HepG2 (cell line): ENCODE data around the gene P2RX6. TPM values are rescaled to one million over a fixed set of nuclear protein-coding genes. Genes with fewer than 3 reads are reported as not detected.

Experiments
- ATAC-seq: fragments of 200-7000 bp; cut with Tn5 transposase; 3 replicates; pipeline ENCODE4 v1.9.1; 2020; ENCODE audit warnings: mild to moderate bottlenecking, moderate library complexity
- BruUV-seq: library from RNA; stranded (reverse); fragments of 400-500 nt; replicated peaks from 2 replicates; lab custom pipeline; 2021; lab: Mats Ljungman, UMichigan
- CTCF ChIA-PET: fragments of 300-600 bp; formaldehyde crosslinking; extraction: SDS; loops from one replicate; lab custom pipeline; 2021; ENCODE audit warnings: low total read pairs, inconsistent platforms, low intra/inter-chr PET ratio; lab: Yijun Ruan, JAX
- POLR2A ChIA-PET: fragments of 350-600 bp; sonication (Branson Sonifier 250); formaldehyde crosslinking; loops from one replicate; lab custom pipeline; 2020; ENCODE audit warnings: antibody characterized with exemption, inconsistent platforms; lab: Yijun Ruan, JAX
- DNase-seq: peaks from one replicate; pipeline ENCODE4 v3.0.0-alpha.2; 2015; ENCODE audit warnings: low spot score
- FAIRE-seq: peaks from 3 replicates; lab custom pipeline; 2011; peaks lifted over from hg19 to GRCh38; lab: Jason Lieb, UNC
- H2AFZ ChIP-seq: one replicate; pipeline ENCODE4 v1.6.1; 2011; ENCODE audit warnings: low read length, inconsistent platforms
- H3K27ac ChIP-seq: fragments of 300-600 bp; 3 replicates; pipeline ENCODE4 v1.8.0; 2011; ENCODE audit warnings: mixed run types, mild to moderate bottlenecking, mixed read lengths, low read length, inconsistent platforms; ENCODE audit not compliant: insufficient read depth; ENCODE audit errors: extremely low read length
- H3K27me3 ChIP-seq, 2 experiments: fragments of 200-600 bp in 1 of 2; 2 replicates in 1 of 2; 3 replicates in 1 of 2; pipeline versions ENCODE4 v1.6.0 to v1.8.0; 2011; ENCODE audit warnings: low read length in 2 of 2, mild to moderate bottlenecking in 2 of 2, moderate library complexity in 2 of 2, inconsistent platforms in 1 of 2; ENCODE audit not compliant: insufficient read depth in 2 of 2, control insufficient read depth in 1 of 2
- H3K36me3 ChIP-seq, 2 experiments: fragments of 200-600 bp in 1 of 2; replicated peaks in 1 of 2; 2 replicates in 1 of 2; 3 replicates in 1 of 2; pipeline versions ENCODE4 v1.5.1 to v1.8.0; 2011; ENCODE audit warnings: low read length in 2 of 2, inconsistent platforms in 1 of 2; ENCODE audit not compliant: insufficient read depth in 2 of 2, control insufficient read depth in 1 of 2
- H3K4me1 ChIP-seq: 2 replicates; pipeline ENCODE4 v1.5.1; 2012; ENCODE audit warnings: low read length, inconsistent platforms; ENCODE audit not compliant: insufficient read depth
- H3K4me2 ChIP-seq: 2 replicates; pipeline ENCODE4 v1.6.0; 2011; ENCODE audit warnings: low read depth, low read length, inconsistent platforms
- H3K4me3 ChIP-seq, 3 experiments: fragments of 200-600 bp in 1 of 3; sonication (generic), shearing (Covaris generic) in 1 of 3; replicated peaks in 1 of 3; 2 replicates each; pipeline ENCODE4 v1.5.1; 2011 to 2016; ENCODE audit warnings: low read length in 3 of 3, inconsistent platforms in 2 of 3, low read depth in 2 of 3, mild to moderate bottlenecking in 2 of 3, control low read depth in 1 of 3, mixed read lengths in 1 of 3; ENCODE audit not compliant: insufficient read depth in 1 of 3
- H3K79me2 ChIP-seq: one replicate; pipeline ENCODE4 v1.6.1; 2011; ENCODE audit warnings: low read length, inconsistent platforms; ENCODE audit not compliant: insufficient read depth
- H3K9ac ChIP-seq: 2 replicates; pipeline ENCODE4 v1.6.0; 2011; ENCODE audit warnings: mild to moderate bottlenecking, low read depth, low read length, inconsistent platforms; ENCODE audit not compliant: insufficient read depth
- H3K9me3 ChIP-seq: 2 replicates; pipeline ENCODE4 v1.5.1; 2012; ENCODE audit warnings: mild to moderate bottlenecking, low read length
- H4K20me1 ChIP-seq: 2 replicates; pipeline ENCODE4 v1.6.0; 2011; ENCODE audit warnings: inconsistent platforms, mild to moderate bottlenecking, low read length, moderate library complexity; ENCODE audit not compliant: insufficient read depth
- CEBPB ChIP-seq: IDR thresholded peaks from 2 replicates; pipeline ENCODE4 v1.6.1; 2011; ENCODE audit warnings: low read depth, low read length, improper control_type of control experiment, borderline replicate concordance
- ELF4 ChIP-seq: sonication (generic); formaldehyde crosslinking; IDR thresholded peaks from 2 replicates; pipeline ENCODE4 v1.5.0; 2020; ENCODE audit warnings: missing genetic modification reagents, mild to moderate bottlenecking, moderate library complexity, borderline replicate concordance
- GTF2F1 ChIP-seq: fragments of 150-350 bp; IDR thresholded peaks from 2 replicates; pipeline ENCODE4 v1.6.1; 2014; ENCODE audit warnings: low read length
- RBM39 ChIP-seq: fragments of 200-400 bp; formaldehyde crosslinking; IDR thresholded peaks from one replicate; pipeline ENCODE4 v1.6.1; 2018; ENCODE audit warnings: antibody characterized with exemption, mild to moderate bottlenecking, low read depth, low read length; ENCODE audit not compliant: poor library complexity, severe bottlenecking
- RXRB ChIP-seq: IDR thresholded peaks from 2 replicates; pipeline ENCODE4 v1.6.1; 2016; ENCODE audit warnings: borderline replicate concordance, missing genetic modification reagents, missing compliant biosample characterization
- SALL1 ChIP-seq: sonication (generic); formaldehyde crosslinking; IDR thresholded peaks from 2 replicates; pipeline ENCODE4 v1.8.0; 2022; ENCODE audit warnings: mild to moderate bottlenecking, missing genetic modification reagents
- XRCC5 ChIP-seq: fragments of 200-400 bp; formaldehyde crosslinking; optimal IDR thresholded peaks from 2 replicates; pipeline ENCODE3; 2017; ENCODE audit warnings: mild to moderate bottlenecking, low read length
- ZNF589 ChIP-seq: sonication (generic); formaldehyde crosslinking; conservative IDR thresholded peaks from 2 replicates; pipeline ENCODE4 v1.8.0; 2022; ENCODE audit warnings: mild to moderate bottlenecking, moderate library complexity, missing genetic modification reagents
- WGBS: methylation state at CpG from one replicate; pipeline ENCODE4 v1.1.6; 2017; ENCODE audit warnings: low lambda C conversion rate; 5-methylcytosine and 5-hydroxymethylcytosine counted together
- in situ Hi-C: cut with HindIII; loops from 2 replicates; pipeline ENCODE4 v1.10.0; 2017; ENCODE audit warnings: low pct_unique_long_range_greater_than_20kb; ENCODE audit not compliant: extremely low pct_ligation_motif_present
- intact Hi-C: fragments of 100-400 bp; cut with micrococcal nuclease; formaldehyde crosslinking; loops from one replicate; pipeline ENCODE4 v1.10.0; 2022; ENCODE audit not compliant: unreplicated experiment
- polyA plus RNA-seq, 8 experiments: library from polyadenylated mRNA; depleted of rRNA in 3 of 8; stranded (reverse) in 7 of 8; unstranded in 1 of 8; fragments of >200 nt; fragmentation: Illumina TruSeq in 4 of 8; extraction: Trizol in 4 of 8; gene quantifications; 2 replicates each; pipeline versions ENCODE4 v1.2.1 to v1.2.3, GENCODE V29; 2011 to 2016; ENCODE audit warnings: low read depth in 4 of 8, missing spikeins in 1 of 8, mixed read lengths in 1 of 8; ENCODE audit not compliant: insufficient read depth in 1 of 8
- total RNA-seq, 5 experiments: library from RNA; depleted of rRNA; stranded (reverse); fragments of >200 nt; fragmentation: Illumina TruSeq; extraction: Trizol; gene quantifications; 2 replicates each; pipeline ENCODE4 v1.2.3, GENCODE V29; 2016; ENCODE audit warnings: low read depth in 1 of 5
- TF ChIP-seq, protein P1 (sequence below): sonication (generic); formaldehyde crosslinking; IDR thresholded peaks from 2 replicates; pipeline ENCODE4 v1.5.0; 2020; ENCODE audit warnings: missing genetic modification reagents, mild to moderate bottlenecking, borderline replicate concordance
- TF ChIP-seq, protein P2 (sequence below): sonication (generic); formaldehyde crosslinking; IDR thresholded peaks from 2 replicates; pipeline ENCODE4 v1.5.0; 2020; ENCODE audit warnings: missing genetic modification reagents
- TF ChIP-seq, protein P3 (sequence below): sonication (generic); formaldehyde crosslinking; IDR thresholded peaks from 2 replicates; pipeline ENCODE4 v1.4.0; 2020; ENCODE audit warnings: mild to moderate bottlenecking, missing genetic modification reagents
- TF ChIP-seq, protein P4 (sequence below): sonication (generic); formaldehyde crosslinking; conservative IDR thresholded peaks from 2 replicates; pipeline ENCODE4 v1.4.0; 2020; ENCODE audit warnings: mild to moderate bottlenecking, missing genetic modification reagents, moderate library complexity

P2RX6 gene
- total and polyA plus RNA-seq, 2 of the 13 experiments (the other 11 are each of a cell fraction or from before 2014, with no cell fraction given) = 0.04 to 0.12 TPM

DNA sequence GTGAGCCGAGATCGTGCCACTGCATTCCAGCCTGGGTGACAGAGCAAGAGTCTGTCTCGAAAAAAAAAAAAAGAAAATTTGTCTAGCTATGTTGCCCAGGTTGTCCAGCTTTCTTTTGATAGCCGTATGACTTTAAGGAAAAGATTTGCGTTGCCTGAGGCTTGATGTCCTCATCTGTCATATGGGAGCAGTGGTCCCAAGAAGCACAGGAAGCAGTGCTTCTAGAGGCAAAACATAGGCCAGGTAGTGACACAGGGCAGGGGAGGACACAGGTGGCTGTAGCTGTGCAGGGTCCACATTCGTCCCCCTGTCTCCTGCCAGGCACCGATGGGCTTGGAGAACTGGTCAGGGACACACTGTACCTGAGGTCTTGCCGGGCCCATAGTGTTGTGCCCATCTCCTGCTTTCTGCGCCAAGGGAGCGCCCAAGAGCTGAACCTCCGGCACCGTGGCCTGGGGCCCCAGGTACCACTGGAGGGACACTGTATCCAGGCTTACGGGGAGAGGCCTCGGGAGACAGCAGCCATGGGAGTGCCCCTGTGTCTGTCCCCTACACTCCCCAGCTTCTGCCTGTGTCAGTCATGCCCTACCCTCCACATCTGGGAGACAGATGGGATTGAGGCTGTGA is 32.2 kb downstream of the P2RX6 start (continued):
- TF ChIP-seq, protein P1, sequence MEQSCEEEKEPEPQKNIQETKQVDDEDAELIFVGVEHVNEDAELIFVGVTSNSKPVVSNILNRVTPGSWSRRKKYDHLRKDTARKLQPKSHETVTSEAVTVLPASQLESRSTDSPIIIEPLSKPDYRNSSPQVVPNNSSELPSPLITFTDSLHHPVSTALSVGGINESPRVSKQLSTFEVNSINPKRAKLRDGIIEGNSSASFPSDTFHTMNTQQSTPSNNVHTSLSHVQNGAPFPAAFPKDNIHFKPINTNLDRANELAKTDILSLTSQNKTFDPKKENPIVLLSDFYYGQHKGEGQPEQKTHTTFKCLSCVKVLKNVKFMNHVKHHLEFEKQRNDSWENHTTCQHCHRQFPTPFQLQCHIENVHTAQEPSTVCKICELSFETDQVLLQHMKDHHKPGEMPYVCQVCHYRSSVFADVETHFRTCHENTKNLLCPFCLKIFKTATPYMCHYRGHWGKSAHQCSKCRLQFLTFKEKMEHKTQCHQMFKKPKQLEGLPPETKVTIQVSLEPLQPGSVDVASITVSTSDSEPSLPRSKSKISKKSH (CRISPR knock-in tag) = no peak
- no peak for TF ChIP-seq ELF4
- no peak for TF ChIP-seq XRCC5

DNA sequence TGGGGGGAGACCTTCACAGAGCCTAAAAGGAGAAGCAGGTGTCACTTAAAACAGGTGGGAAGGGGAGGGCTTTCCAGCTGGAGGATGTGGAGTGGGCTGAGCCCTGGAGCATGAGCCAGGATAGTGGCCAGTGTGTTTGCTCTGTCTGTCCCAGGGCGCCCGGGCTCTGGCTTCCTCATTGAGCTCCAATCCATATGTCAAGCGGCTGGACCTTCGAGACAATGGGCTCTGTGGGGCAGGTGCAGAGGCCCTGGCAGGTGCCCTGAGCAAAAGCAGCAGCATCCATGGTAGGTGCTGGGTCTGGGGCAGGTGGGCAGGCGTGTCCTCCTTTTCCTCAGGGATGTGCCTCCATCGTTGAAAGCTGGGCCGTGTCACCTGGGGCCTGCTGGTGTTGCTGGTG is 32.8 kb downstream of the P2RX6 start:
- Histone ChIP-seq H3K36me3 (no peaks in the 10 kb centered on the region), H3K79me2 (no peaks in the 10 kb centered on the region), H3K27me3 (peaks cover 7 to 40% of the 10 kb centered on the region in 2 experiments; a peak in 4 of 5 replicates), H4K20me1 (no peaks in the 10 kb centered on the region; the same call in 1 of the 2 replicates), H3K27ac (no peak overlapping the region), H3K4me3 (no peak overlapping the region), H3K9ac (no peak overlapping the region), H2AFZ (no peak overlapping the region), H3K4me2 (no peak overlapping the region), H3K9me3 (no peaks in the 10 kb centered on the region), H3K4me1 (peaks cover 12% of the 10 kb centered on the region; the same call in 1 of the 2 replicates)
- CTCF ChIA-PET = no interaction called here
- BruUV-seq = no TSS peak
- DNase-seq (no peak), ATAC-seq (no peak), FAIRE-seq (no peak)
- no CpG with 5 or more reads among the region's 7 CpGs for WGBS
- POLR2A ChIA-PET = no interaction called here
- in situ Hi-C loops (no loop called here), intact Hi-C loops (no loop called here)
- TF ChIP-seq CEBPB (no peak), SALL1 (no peak), GTF2F1 (no peak), RXRB (no peak), ZNF589 (CRISPR knock-in tag) (no peak), RBM39 (no peak)
- TF ChIP-seq, protein P2, sequence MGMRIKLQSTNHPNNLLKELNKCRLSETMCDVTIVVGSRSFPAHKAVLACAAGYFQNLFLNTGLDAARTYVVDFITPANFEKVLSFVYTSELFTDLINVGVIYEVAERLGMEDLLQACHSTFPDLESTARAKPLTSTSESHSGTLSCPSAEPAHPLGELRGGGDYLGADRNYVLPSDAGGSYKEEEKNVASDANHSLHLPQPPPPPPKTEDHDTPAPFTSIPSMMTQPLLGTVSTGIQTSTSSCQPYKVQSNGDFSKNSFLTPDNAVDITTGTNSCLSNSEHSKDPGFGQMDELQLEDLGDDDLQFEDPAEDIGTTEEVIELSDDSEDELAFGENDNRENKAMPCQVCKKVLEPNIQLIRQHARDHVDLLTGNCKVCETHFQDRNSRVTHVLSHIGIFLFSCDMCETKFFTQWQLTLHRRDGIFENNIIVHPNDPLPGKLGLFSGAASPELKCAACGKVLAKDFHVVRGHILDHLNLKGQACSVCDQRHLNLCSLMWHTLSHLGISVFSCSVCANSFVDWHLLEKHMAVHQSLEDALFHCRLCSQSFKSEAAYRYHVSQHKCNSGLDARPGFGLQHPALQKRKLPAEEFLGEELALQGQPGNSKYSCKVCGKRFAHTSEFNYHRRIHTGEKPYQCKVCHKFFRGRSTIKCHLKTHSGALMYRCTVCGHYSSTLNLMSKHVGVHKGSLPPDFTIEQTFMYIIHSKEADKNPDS (CRISPR knock-in tag) = no peak
- TF ChIP-seq, protein P3, sequence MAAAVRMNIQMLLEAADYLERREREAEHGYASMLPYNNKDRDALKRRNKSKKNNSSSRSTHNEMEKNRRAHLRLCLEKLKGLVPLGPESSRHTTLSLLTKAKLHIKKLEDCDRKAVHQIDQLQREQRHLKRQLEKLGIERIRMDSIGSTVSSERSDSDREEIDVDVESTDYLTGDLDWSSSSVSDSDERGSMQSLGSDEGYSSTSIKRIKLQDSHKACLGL (CRISPR knock-in tag) = no peak
- TF ChIP-seq, protein P4, sequence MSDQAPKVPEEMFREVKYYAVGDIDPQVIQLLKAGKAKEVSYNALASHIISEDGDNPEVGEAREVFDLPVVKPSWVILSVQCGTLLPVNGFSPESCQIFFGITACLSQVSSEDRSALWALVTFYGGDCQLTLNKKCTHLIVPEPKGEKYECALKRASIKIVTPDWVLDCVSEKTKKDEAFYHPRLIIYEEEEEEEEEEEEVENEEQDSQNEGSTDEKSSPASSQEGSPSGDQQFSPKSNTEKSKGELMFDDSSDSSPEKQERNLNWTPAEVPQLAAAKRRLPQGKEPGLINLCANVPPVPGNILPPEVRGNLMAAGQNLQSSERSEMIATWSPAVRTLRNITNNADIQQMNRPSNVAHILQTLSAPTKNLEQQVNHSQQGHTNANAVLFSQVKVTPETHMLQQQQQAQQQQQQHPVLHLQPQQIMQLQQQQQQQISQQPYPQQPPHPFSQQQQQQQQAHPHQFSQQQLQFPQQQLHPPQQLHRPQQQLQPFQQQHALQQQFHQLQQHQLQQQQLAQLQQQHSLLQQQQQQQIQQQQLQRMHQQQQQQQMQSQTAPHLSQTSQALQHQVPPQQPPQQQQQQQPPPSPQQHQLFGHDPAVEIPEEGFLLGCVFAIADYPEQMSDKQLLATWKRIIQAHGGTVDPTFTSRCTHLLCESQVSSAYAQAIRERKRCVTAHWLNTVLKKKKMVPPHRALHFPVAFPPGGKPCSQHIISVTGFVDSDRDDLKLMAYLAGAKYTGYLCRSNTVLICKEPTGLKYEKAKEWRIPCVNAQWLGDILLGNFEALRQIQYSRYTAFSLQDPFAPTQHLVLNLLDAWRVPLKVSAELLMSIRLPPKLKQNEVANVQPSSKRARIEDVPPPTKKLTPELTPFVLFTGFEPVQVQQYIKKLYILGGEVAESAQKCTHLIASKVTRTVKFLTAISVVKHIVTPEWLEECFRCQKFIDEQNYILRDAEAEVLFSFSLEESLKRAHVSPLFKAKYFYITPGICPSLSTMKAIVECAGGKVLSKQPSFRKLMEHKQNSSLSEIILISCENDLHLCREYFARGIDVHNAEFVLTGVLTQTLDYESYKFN = no peak
